ENCODE results near the gene MUTYH.

DNA sequence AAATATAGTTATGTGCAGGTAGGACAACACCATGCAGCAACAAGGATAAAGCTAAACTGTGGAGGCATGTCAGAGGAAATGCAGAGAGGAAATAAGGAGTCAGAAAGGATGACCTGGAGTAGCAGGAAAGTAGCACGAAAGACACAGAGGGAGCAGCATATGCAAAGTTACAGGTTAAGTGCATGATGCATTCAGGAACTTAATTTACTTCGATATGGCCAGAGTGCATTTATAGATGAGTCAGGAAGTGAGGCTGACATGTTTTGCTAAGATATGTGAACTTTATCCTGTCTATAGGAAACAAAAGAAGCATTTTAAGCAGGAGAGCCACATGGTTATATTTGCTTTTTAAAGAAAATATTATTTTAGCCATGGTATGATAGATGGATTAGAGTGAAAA is 15.4 kb upstream of the MUTYH start:
- TF ChIP-seq POLR2A (IDR thresholded peaks at IDR 0.05): no peak
- TF ChIP-seq, protein P1, sequence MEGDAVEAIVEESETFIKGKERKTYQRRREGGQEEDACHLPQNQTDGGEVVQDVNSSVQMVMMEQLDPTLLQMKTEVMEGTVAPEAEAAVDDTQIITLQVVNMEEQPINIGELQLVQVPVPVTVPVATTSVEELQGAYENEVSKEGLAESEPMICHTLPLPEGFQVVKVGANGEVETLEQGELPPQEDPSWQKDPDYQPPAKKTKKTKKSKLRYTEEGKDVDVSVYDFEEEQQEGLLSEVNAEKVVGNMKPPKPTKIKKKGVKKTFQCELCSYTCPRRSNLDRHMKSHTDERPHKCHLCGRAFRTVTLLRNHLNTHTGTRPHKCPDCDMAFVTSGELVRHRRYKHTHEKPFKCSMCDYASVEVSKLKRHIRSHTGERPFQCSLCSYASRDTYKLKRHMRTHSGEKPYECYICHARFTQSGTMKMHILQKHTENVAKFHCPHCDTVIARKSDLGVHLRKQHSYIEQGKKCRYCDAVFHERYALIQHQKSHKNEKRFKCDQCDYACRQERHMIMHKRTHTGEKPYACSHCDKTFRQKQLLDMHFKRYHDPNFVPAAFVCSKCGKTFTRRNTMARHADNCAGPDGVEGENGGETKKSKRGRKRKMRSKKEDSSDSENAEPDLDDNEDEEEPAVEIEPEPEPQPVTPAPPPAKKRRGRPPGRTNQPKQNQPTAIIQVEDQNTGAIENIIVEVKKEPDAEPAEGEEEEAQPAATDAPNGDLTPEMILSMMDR (IDR thresholded peaks at IDR 0.05): no peak

Measured in uterus (tissue), 2 donors.